GM12891 (cell line): ENCODE data around the gene TIMP2.
"Not testable (repeated sequence)": the region's sequence is repeated elsewhere in the genome, so short reads cannot be mapped to it uniquely, and the experiment has no call there.

Experiments
- DNase-seq: peaks from one replicate; pipeline ENCODE4 v3.0.0; 2011; ENCODE audit warnings: low spot score; ENCODE audit not compliant: insufficient read length
- FAIRE-seq: peaks from 2 replicates; lab custom pipeline; 2011; peaks lifted over from hg19 to GRCh38; lab: Jason Lieb, UNC
- PAX5 ChIP-seq: IDR thresholded peaks from 2 replicates; pipeline ENCODE4 v1.6.1; 2011; ENCODE audit warnings: low read length, moderate library complexity, mild to moderate bottlenecking; ENCODE audit not compliant: insufficient read depth, severe bottlenecking
- POLR2A ChIP-seq: IDR thresholded peaks from 2 replicates; pipeline ENCODE4 v1.6.1; 2011; ENCODE audit warnings: low read depth, low read length, control low read depth
- POLR2AphosphoS5 ChIP-seq: IDR thresholded peaks from 2 replicates; pipeline ENCODE4 v1.6.1; 2011; ENCODE audit warnings: low read depth, low read length, control low read depth
- POU2F2 ChIP-seq: IDR thresholded peaks from 2 replicates; pipeline ENCODE4 v1.6.1; 2011; ENCODE audit warnings: low read depth, mild to moderate bottlenecking, control low read depth, low read length, moderate library complexity
- SPI1 ChIP-seq: IDR thresholded peaks from 2 replicates; pipeline ENCODE4 v1.6.1; 2011; ENCODE audit warnings: low read depth, low read length, control low read depth
- TAF1 ChIP-seq: IDR thresholded peaks from 2 replicates; pipeline ENCODE4 v1.6.1; 2011; ENCODE audit warnings: low read depth, low read length, control low read depth

Gene TIMP2

GRCh38 chr17:78897664-78898047, 27.5 kb downstream of the TIMP2 start:
- FAIRE-seq = no peak
- no peak for DNase-seq
- TF ChIP-seq PAX5 (no peak), POU2F2 (no peak)

GRCh38 chr17:78896834-78897663, 28.1 kb downstream of the TIMP2 start:
- DNase-seq (no peak), FAIRE-seq (no peak)
- TF ChIP-seq POU2F2 (no peak), POLR2A (no peak), PAX5 (no peak), SPI1 (no peak), TAF1 (no peak), POLR2AphosphoS5 (no peak)

DNA sequence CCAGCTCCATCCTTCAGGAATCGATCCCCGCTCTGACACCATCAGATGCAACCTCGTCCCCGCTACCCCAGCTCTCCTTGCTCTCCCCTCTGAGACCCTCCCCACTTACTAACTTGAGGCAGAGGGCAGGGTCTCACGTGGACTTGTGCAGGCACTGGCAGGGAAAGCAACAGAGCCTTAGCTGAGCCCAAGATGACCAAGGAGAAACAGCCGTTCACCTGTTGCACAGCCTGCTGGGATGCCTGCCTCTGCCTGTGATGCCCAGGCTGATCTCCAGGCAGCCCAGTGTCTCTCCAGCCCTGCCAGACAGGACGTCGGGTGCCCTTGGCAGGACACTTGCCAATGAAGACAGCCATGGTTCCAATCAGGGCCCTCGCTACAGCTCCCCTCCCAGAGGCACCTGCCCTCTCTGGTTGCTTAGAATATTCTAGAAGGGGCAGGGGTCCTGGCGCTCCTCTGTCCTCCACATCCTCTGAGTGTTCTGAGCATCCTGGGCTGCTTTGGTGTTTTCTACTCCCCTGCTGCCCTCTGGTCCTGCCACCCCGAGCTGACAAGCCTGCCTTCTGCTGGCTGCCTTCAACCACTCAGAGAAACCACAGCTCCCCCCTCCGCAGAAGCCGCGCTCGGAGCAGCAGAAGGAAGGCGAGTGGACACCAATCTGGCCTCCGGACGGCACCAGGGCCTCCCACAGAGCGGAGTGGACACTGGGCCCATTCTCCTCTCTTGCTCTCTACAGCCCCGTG, 28.9 kb downstream of the TIMP2 start:
- TF ChIP-seq TAF1 (no peak), POU2F2 (no peak), POLR2A (no peak), PAX5 (no peak), SPI1 (no peak), POLR2AphosphoS5 (no peak)
- no peak for DNase-seq
- no peak for FAIRE-seq

DNA sequence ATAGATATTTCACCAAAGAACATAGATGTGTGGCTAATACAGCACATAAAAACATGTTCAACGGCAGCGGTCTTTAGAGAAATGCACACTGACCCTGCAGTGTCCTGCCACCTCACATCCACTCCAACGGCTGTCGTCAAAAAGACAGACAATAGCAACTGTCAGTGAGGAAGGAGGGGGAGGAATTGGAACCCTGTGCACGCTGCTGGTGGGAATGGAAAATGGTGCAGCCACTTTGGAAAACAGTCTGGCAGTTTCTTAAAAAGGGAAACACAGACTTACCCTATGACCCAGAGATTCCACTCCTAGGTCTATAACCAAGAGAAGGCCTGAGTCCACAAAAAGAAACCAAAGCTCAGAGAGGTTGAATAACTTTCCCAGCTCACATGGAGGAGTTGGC, 29.9 kb downstream of the TIMP2 start:
- DNase-seq (no peak), FAIRE-seq (no peak)
- TF ChIP-seq SPI1 = no peak
- TF ChIP-seq POLR2AphosphoS5 = no peak
- no peak for TF ChIP-seq POU2F2
- TF ChIP-seq TAF1 = no peak
- no peak for TF ChIP-seq POLR2A
- no peak for TF ChIP-seq PAX5

- no peak for DNase-seq
- TF ChIP-seq POLR2A = no peak
- TF ChIP-seq SPI1 = no peak
- FAIRE-seq = no peak
These were observed 31.5 kb downstream of the TIMP2 start for GRCh38 chr17:78893684-78894083.

DNA sequence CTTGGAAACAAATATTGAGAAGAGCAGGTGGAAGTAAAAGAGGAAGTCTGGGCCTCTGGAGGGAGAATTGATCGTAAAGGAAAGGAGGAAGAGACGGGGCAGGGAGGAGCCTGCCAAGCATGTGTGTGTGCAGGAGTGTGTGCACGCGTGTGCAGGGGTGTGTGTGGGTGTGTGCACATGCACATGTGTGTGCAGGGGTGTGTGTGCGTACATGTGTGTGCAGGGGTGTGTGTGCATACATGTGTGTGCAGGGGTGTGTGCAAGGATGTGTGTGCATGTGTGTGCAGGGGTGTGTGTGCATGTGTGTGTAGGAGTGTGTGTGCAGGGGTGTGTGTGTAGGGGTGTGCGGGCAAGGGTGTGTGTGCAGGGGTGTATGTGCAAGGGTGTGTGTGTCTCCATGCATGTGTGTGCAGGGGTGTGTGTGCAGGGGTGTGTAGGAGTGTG, 32.2 kb downstream of the TIMP2 start:
- no peak for FAIRE-seq
- TF ChIP-seq SPI1 = peak; percentile 44; the same call in 1 of the 2 replicates
- no peak for TF ChIP-seq POLR2A
- TF ChIP-seq POU2F2 = no peak
- DNase-seq = no peak

GRCh38 chr17:78892520-78892919, 32.7 kb downstream of the TIMP2 start:
- DNase-seq = no peak
- TF ChIP-seq SPI1 = no peak
- TF ChIP-seq POLR2AphosphoS5 = no peak
- TF ChIP-seq PAX5 = no peak
- TF ChIP-seq TAF1 = no peak
- TF ChIP-seq POU2F2 = no peak
- TF ChIP-seq POLR2A = no peak
- FAIRE-seq = no peak

DNA sequence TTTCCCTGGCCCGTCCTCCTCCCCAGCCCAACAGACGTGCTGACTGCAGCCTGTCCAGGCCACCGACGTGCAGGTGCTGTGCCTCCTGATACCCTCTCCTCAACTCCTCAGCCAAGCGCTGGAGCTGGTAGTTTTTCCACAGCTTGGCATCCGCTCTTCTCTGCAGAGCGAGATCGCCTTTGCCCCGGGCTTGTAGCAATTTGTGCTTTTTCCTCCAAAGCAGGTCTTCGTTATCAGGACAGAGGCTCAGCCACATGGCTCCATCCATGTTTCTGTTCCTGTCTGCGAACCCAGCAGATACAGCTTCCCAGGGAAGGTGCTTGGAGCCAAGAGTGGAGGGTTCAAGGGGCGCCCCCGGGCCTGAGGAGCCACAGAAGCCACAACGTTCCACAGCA, 33.1 kb downstream of the TIMP2 start:
- TF ChIP-seq POU2F2 = no peak
- TF ChIP-seq TAF1 = no peak
- no peak for TF ChIP-seq POLR2A
- TF ChIP-seq SPI1 = no peak
- TF ChIP-seq PAX5 = no peak
- no peak for TF ChIP-seq POLR2AphosphoS5
- no peak for DNase-seq
- FAIRE-seq = no peak

GRCh38 chr17:78891406-78892061, 33.7 kb downstream of the TIMP2 start:
- FAIRE-seq (no peak), DNase-seq (no peak)
- TF ChIP-seq POLR2AphosphoS5 (no peak), TAF1 (no peak), POLR2A (no peak), PAX5 (no peak), SPI1 (no peak), POU2F2 (no peak)

GRCh38 chr17:78890498-78890897, 34.7 kb downstream of the TIMP2 start:
- FAIRE-seq (peak; percentile 75), DNase-seq (no peak)
- peak; percentile 69 for TF ChIP-seq SPI1
- TF ChIP-seq TAF1 = no peak
- no peak for TF ChIP-seq POLR2AphosphoS5

DNA sequence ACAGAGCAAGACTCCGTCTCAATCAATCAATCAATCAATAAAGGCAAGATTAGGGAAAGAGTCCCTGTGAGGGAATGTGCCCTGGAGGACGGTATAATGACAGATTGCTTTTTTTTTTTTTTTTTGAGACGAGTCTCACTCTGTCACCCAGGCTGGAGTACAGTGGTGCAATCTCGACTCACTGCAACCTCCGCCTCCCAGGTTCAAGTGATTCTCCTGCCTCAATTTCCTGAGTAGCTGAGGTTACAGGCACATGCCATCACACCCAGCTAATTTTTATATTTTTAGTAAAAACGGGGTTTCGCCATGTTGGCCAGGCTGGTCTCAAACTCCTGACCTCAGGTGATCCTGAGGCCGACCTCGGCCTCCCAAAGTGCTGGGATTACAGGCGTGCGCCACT, 35.1 kb downstream of the TIMP2 start:
- not testable (repeated sequence) for FAIRE-seq, DNase-seq
